IMR-90 (cell line): Measurements from ENCODE around the gene ADAM12. TPM values are rescaled to one million over a fixed set of nuclear protein-coding genes. Genes with fewer than 3 reads are reported as not detected.

ENCODE experiments used
- ATAC-seq: fragments of 200-7000 bp; cut with Tn5 transposase; 2 replicates; pipeline ENCODE4 v1.9.1; 2020; ENCODE audit warnings: low read depth, mild to moderate bottlenecking, moderate library complexity
- BruUV-seq: library from RNA; stranded (reverse); fragments of 400-500 nt; replicated peaks from 2 replicates; lab custom pipeline; 2021; lab: Mats Ljungman, UMichigan
- CTCF ChIA-PET: fragments of 300-600 bp; formaldehyde crosslinking; extraction: SDS; loops from one replicate; lab custom pipeline; 2021; ENCODE audit warnings: antibody characterized with exemption; lab: Yijun Ruan, JAX
- POLR2A ChIA-PET: fragments of 300-600 bp; sonication (Branson Sonifier 250); formaldehyde crosslinking; loops from one replicate; lab custom pipeline; 2022; ENCODE audit warnings: antibody characterized with exemption; ENCODE audit not compliant: unreplicated experiment; lab: Charles Lee
- DNase-seq: peaks from one replicate; pipeline ENCODE4 v3.0.0; 2013
- H2AFZ ChIP-seq: replicated peaks from 2 replicates; pipeline ENCODE3; 2013; ENCODE audit warnings: low read length, mild to moderate bottlenecking; ENCODE audit not compliant: poor library complexity
- H2AK5ac ChIP-seq: 2 replicates; pipeline ENCODE4 v1.6.1; 2013; ENCODE audit warnings: low read depth, low read length, inconsistent platforms
- H2AK9ac ChIP-seq: replicated peaks from 2 replicates; pipeline ENCODE3; 2013; ENCODE audit warnings: mild to moderate bottlenecking, low read depth, low read length, moderate library complexity; ENCODE audit not compliant: poor library complexity
- H2BK120ac ChIP-seq: 2 replicates; pipeline ENCODE4 v1.6.1; 2013; ENCODE audit warnings: low read depth, low read length, inconsistent platforms
- H2BK15ac ChIP-seq: 3 replicates; pipeline ENCODE4 v1.6.1; 2013; ENCODE audit warnings: low read depth, low read length, inconsistent platforms
- H2BK20ac ChIP-seq: 2 replicates; pipeline ENCODE4 v1.6.1; 2013; ENCODE audit warnings: low read depth, mild to moderate bottlenecking, inconsistent platforms, low read length, moderate library complexity
- H2BK5ac ChIP-seq: 2 replicates; pipeline ENCODE4 v1.6.1; 2013; ENCODE audit warnings: mild to moderate bottlenecking, low read depth, low read length, inconsistent platforms; ENCODE audit not compliant: poor library complexity, severe bottlenecking
- H3K14ac ChIP-seq: replicated peaks from 2 replicates; pipeline ENCODE4 v1.6.1; 2013; ENCODE audit warnings: low read depth, low read length, inconsistent platforms
- H3K18ac ChIP-seq: 2 replicates; pipeline ENCODE4 v1.6.1; 2013; ENCODE audit warnings: low read depth, low read length, control low read depth
- H3K23ac ChIP-seq: 2 replicates; pipeline ENCODE4 v1.6.1; 2013; ENCODE audit warnings: low read depth, low read length, inconsistent platforms
- H3K27ac ChIP-seq: 2 replicates; pipeline ENCODE4 v1.5.1; 2013; ENCODE audit warnings: mild to moderate bottlenecking, control low read depth, low read length; ENCODE audit not compliant: insufficient read depth
- H3K27me3 ChIP-seq: 2 replicates; pipeline ENCODE4 v1.6.1; 2013; ENCODE audit warnings: low read length; ENCODE audit not compliant: control insufficient read depth, insufficient read depth
- H3K36me3 ChIP-seq: 2 replicates; pipeline ENCODE4 v1.6.1; 2013; ENCODE audit warnings: low read length, mixed read lengths; ENCODE audit not compliant: control insufficient read depth, insufficient read depth
- H3K4ac ChIP-seq: 2 replicates; pipeline ENCODE4 v1.6.1; 2013; ENCODE audit warnings: low read depth, low read length, inconsistent platforms
- H3K4me1 ChIP-seq: 2 replicates; pipeline ENCODE4 v1.6.1; 2013; ENCODE audit warnings: low read length, mixed read lengths; ENCODE audit not compliant: control insufficient read depth, insufficient read depth
- H3K4me2 ChIP-seq: 2 replicates; pipeline ENCODE4 v1.6.1; 2013; ENCODE audit warnings: low read depth, mild to moderate bottlenecking, control low read depth, low read length, moderate library complexity
- H3K4me3 ChIP-seq: 2 replicates; pipeline ENCODE4 v1.5.1; 2013; ENCODE audit warnings: low read depth, mild to moderate bottlenecking, control low read depth, low read length, moderate library complexity; ENCODE audit not compliant: insufficient read depth
- H3K56ac ChIP-seq: 2 replicates; pipeline ENCODE4 v1.6.1; 2013; ENCODE audit warnings: low read length, inconsistent platforms; ENCODE audit not compliant: insufficient read depth; ENCODE audit errors: extremely low read depth
- H3K79me1 ChIP-seq, 2 experiments: 2 replicates each; pipeline ENCODE4 v1.6.1; 2013; ENCODE audit warnings: low read length in 2 of 2, inconsistent platforms in 1 of 2, low read depth in 1 of 2
- H3K9ac ChIP-seq: 2 replicates; pipeline ENCODE4 v1.6.1; 2013; ENCODE audit warnings: low read depth, low read length, control low read depth
- H3K9me1 ChIP-seq: 2 replicates; pipeline ENCODE4 v1.6.1; 2013; ENCODE audit warnings: low read length, inconsistent platforms; ENCODE audit not compliant: insufficient read depth
- H3K9me3 ChIP-seq: 2 replicates; pipeline ENCODE4 v1.6.1; 2013; ENCODE audit warnings: low read length; ENCODE audit not compliant: control insufficient read depth, insufficient read depth
- H4K20me1 ChIP-seq: 2 replicates; pipeline ENCODE4 v1.6.1; 2013; ENCODE audit warnings: low read length, inconsistent platforms; ENCODE audit not compliant: insufficient read depth
- H4K5ac ChIP-seq: 2 replicates; pipeline ENCODE4 v1.6.1; 2013; ENCODE audit warnings: mild to moderate bottlenecking, low read depth, low read length, control low read depth
- H4K8ac ChIP-seq, 2 experiments: 2 replicates each; pipeline ENCODE4 v1.6.1; 2013; ENCODE audit warnings: low read depth in 2 of 2, low read length in 2 of 2, control low read depth in 1 of 2, inconsistent platforms in 1 of 2
- H4K91ac ChIP-seq: 2 replicates; pipeline ENCODE4 v1.6.1; 2013; ENCODE audit warnings: low read depth, low read length, inconsistent platforms; ENCODE audit not compliant: insufficient read depth
- BHLHE40 ChIP-seq: fragments of 150-350 bp; IDR thresholded peaks from 2 replicates; pipeline ENCODE4 v1.6.1; 2016; ENCODE audit warnings: mild to moderate bottlenecking, low read depth, low read length
- CEBPB ChIP-seq: IDR thresholded peaks from 2 replicates; pipeline ENCODE4 v1.6.1; 2012; ENCODE audit warnings: low read depth, low read length, improper control_type of control experiment
- CHD1 ChIP-seq: IDR thresholded peaks from 2 replicates; pipeline ENCODE4 v1.6.1; 2012; ENCODE audit warnings: low read depth, low read length, improper control_type of control experiment
- CTCF ChIP-seq: conservative IDR thresholded peaks from 2 replicates; pipeline ENCODE4 v1.5.1; 2012; ENCODE audit warnings: mild to moderate bottlenecking, low read depth, low read length, improper control_type of control experiment
- ELK1 ChIP-seq: fragments of 150-350 bp; IDR thresholded peaks from 2 replicates; pipeline ENCODE4 v1.6.1; 2016; ENCODE audit warnings: low read depth, mild to moderate bottlenecking, low read length, moderate library complexity, borderline replicate concordance
- FOS ChIP-seq: fragments of 150-350 bp; IDR thresholded peaks from 2 replicates; pipeline ENCODE4 v1.6.1; 2016; ENCODE audit warnings: low read depth, low read length
- MAFK ChIP-seq: IDR thresholded peaks from 2 replicates; pipeline ENCODE4 v1.6.1; 2012; ENCODE audit warnings: low read depth, low read length, improper control_type of control experiment
- MAZ ChIP-seq: IDR thresholded peaks from 2 replicates; pipeline ENCODE4 v1.6.1; 2012; ENCODE audit warnings: low read depth, mild to moderate bottlenecking, low read length, improper control_type of control experiment, moderate library complexity, borderline replicate concordance
- MXI1 ChIP-seq: IDR thresholded peaks from 2 replicates; pipeline ENCODE4 v1.6.1; 2012; ENCODE audit warnings: low read depth, mild to moderate bottlenecking, low read length, moderate library complexity, borderline replicate concordance
- NFE2L2 ChIP-seq: fragments of 150-350 bp; IDR thresholded peaks from 2 replicates; pipeline ENCODE4 v1.6.1; 2016; ENCODE audit warnings: low read depth, mild to moderate bottlenecking, low read length
- POLR2A ChIP-seq: IDR thresholded peaks from 2 replicates; pipeline ENCODE4 v1.6.1; 2012; ENCODE audit warnings: mild to moderate bottlenecking, low read depth, low read length
- RAD21 ChIP-seq: IDR thresholded peaks from 2 replicates; pipeline ENCODE4 v1.6.1; 2012; ENCODE audit warnings: low read length, improper control_type of control experiment
- RCOR1 ChIP-seq: IDR thresholded peaks from 2 replicates; pipeline ENCODE4 v1.6.1; 2012; ENCODE audit warnings: mild to moderate bottlenecking, low read length, improper control_type of control experiment; ENCODE audit not compliant: insufficient replicate concordance
- RFX5 ChIP-seq: IDR thresholded peaks from 2 replicates; pipeline ENCODE4 v1.8.0; 2012; ENCODE audit warnings: low read depth, mild to moderate bottlenecking, low read length, moderate library complexity
- SMC3 ChIP-seq: fragments of 150-350 bp; IDR thresholded peaks from 2 replicates; pipeline ENCODE4 v1.6.1; 2016; ENCODE audit warnings: low read depth, mild to moderate bottlenecking, antibody characterized with exemption, low read length, moderate library complexity
- USF2 ChIP-seq: fragments of 150-350 bp; IDR thresholded peaks from 2 replicates; pipeline ENCODE4 v1.6.1; 2017; ENCODE audit warnings: mild to moderate bottlenecking, antibody characterized with exemption, low read length, low read depth
- WGBS, 2 experiments: methylation state at CpG; one replicate each; pipeline versions ENCODE4 v1.1.5 to v1.1.7; 2013; ENCODE audit warnings: missing lambda C conversion rate in 2 of 2; ENCODE audit not compliant: insufficient read length in 1 of 2; ENCODE audit errors: extremely low coverage in 2 of 2; 5-methylcytosine and 5-hydroxymethylcytosine counted together
- dilution Hi-C: fragments of 300-500 bp; cut with HindIII; formaldehyde crosslinking; loops from one replicate; pipeline ENCODE4 v1.14.3; 2018; ENCODE audit warnings: low sequenced_read_pairs; ENCODE audit not compliant: unreplicated experiment
- in situ Hi-C: fragments of 300-500 bp; cut with MboI; formaldehyde crosslinking; loops from 3 replicates; pipeline ENCODE4 v1.14.3; 2019; ENCODE audit warnings: low sequenced_read_pairs, inconsistent platforms, mixed read lengths
- intact Hi-C: fragments of 100-400 bp; cut with micrococcal nuclease; formaldehyde crosslinking; loops from 2 replicates; pipeline ENCODE4 v1.10.0; 2022
- polyA plus RNA-seq, 3 experiments: library from polyadenylated mRNA; depleted of rRNA; stranded (reverse); fragments of >200 nt; gene quantifications; 2 replicates each; pipeline ENCODE4 v1.2.3, GENCODE V29; 2012; ENCODE audit warnings: low replicate concordance in 1 of 3
- total RNA-seq: library from RNA; depleted of rRNA; stranded (reverse); fragments of >200 nt; gene quantifications from 2 replicates; pipeline ENCODE4 v1.2.3, GENCODE V29; 2012

The ADAM12 gene
- total and polyA plus RNA-seq, 2 of the 4 experiments (the other 2 are of a cell fraction) = 9.6 to 10.2 TPM

- 92% methylated on average over 2 of the region's 6 CpGs; no CpG with 5 or more reads in 1 of the 2 experiments for whole genome bisulfite sequencing, 2 experiments
- H2BK5ac ChIP-seq = no peak overlapping the region
- ChIA-PET CTCF (interaction anchor here (1.3 kb wide), 1 partner anchor 12 kb away, joined by 4 read pairs; no protein-coding TSS in a partner anchor), POLR2A (no interaction called here)
- no TSS peak for BruUV-seq
- dilution Hi-C loops = no loop called here
- H3K36me3 ChIP-seq = no peaks in the 10 kb centered on the region; the same call in 1 of the 2 replicates
- H3K14ac ChIP-seq = no peak overlapping the region
- H3K27ac ChIP-seq = no peak overlapping the region
- no peak overlapping the region for H3K9ac ChIP-seq
- no peak overlapping the region for H2BK15ac ChIP-seq
- no peak overlapping the region for H3K18ac ChIP-seq
- no peak overlapping the region for H2BK120ac ChIP-seq
- H4K91ac ChIP-seq = no peak overlapping the region
- no peak overlapping the region for H3K56ac ChIP-seq
- H2AFZ ChIP-seq = no peak overlapping the region
- TF ChIP-seq USF2 = no peak
- no peak for TF ChIP-seq MAFK
- no peak for TF ChIP-seq CTCF
- no peak for TF ChIP-seq NFE2L2
- no peak for TF ChIP-seq RFX5
- TF ChIP-seq MAZ = no peak
- TF ChIP-seq POLR2A = no peak
- TF ChIP-seq SMC3 = no peak
- no peak for TF ChIP-seq CHD1
- TF ChIP-seq RCOR1 = no peak
- TF ChIP-seq FOS = no peak
- TF ChIP-seq RAD21 = no peak
- TF ChIP-seq CEBPB = no peak
- no peak for TF ChIP-seq ELK1
- no peak for TF ChIP-seq BHLHE40
- TF ChIP-seq MXI1 = no peak
- no peak overlapping the region for H3K4me2 ChIP-seq
- no peaks in the 10 kb centered on the region for H3K4me1 ChIP-seq
- H2AK9ac ChIP-seq = no peak overlapping the region
- no peak overlapping the region for H3K4me3 ChIP-seq
- no peaks in the 10 kb centered on the region for H4K20me1 ChIP-seq
- H3K23ac ChIP-seq = no peak overlapping the region
- intact Hi-C loops = no loop called here
- H2AK5ac ChIP-seq = no peak overlapping the region
- no peak for ATAC-seq
- H4K8ac ChIP-seq = no peak overlapping the region
- no peak overlapping the region for H3K4ac ChIP-seq
- peaks cover 39% of the 10 kb centered on the region for H3K27me3 ChIP-seq
- no peak overlapping the region for H2BK20ac ChIP-seq
- no peak for DNase-seq
- no peaks in the 10 kb centered on the region for H3K9me1 ChIP-seq
- H3K79me1 ChIP-seq = no peaks in the 10 kb centered on the region
- in situ Hi-C loops = no loop called here
- H4K5ac ChIP-seq = no peak overlapping the region
- 0 out of 2 replicates have a peak, but pooled peaks cover 2% of the 10 kb centered on the region for H3K9me3 ChIP-seq
Measured at GRCh38 chr10:125994601-125995000, 393.7 kb downstream of the ADAM12 start.
